Skeletal muscle satellite cell (primary cell): ENCODE results near the gene ADAMTSL2.

Experiments used
- H3K27me3 ChIP-seq: 2 replicates; pipeline ENCODE4 v1.7.0; 2013; ENCODE audit warnings: low read length; ENCODE audit not compliant: control insufficient read depth, insufficient read depth
- H3K36me3 ChIP-seq: 2 replicates; pipeline ENCODE4 v1.7.0; 2013; ENCODE audit warnings: mild to moderate bottlenecking, control low read depth, low read length; ENCODE audit not compliant: insufficient read depth
- H3K4me1 ChIP-seq: 2 replicates; pipeline ENCODE4 v1.7.0; 2013; ENCODE audit warnings: low read length; ENCODE audit not compliant: control insufficient read depth, insufficient read depth
- H3K4me2 ChIP-seq: 2 replicates; pipeline ENCODE4 v1.7.0; 2013; ENCODE audit warnings: mild to moderate bottlenecking, low read length
- H3K4me3 ChIP-seq: 2 replicates; pipeline ENCODE4 v1.7.0; 2013; ENCODE audit warnings: low read length
- H3K9ac ChIP-seq: 2 replicates; pipeline ENCODE4 v1.7.0; 2013; ENCODE audit warnings: mild to moderate bottlenecking, low read depth, low read length, moderate library complexity
- H3K9me3 ChIP-seq: replicated peaks from 2 replicates; pipeline ENCODE4 v1.7.0; 2013; ENCODE audit warnings: mild to moderate bottlenecking, control low read depth, low read length

The ADAMTSL2 gene

GRCh38 chr9:133582501-133583045, 48.1 kb downstream of the ADAMTSL2 start:
- Histone ChIP-seq H3K4me1 (no peaks in the 10 kb centered on the region), H3K27me3 (peaks cover 84% of the 10 kb centered on the region), H3K4me3 (no peak overlapping the region), H3K36me3 (no peaks in the 10 kb centered on the region), H3K9me3 (no peaks in the 10 kb centered on the region), H3K9ac (no peak overlapping the region), H3K4me2 (no peak overlapping the region)

GRCh38 chr9:133583111-133583510, 48.6 kb downstream of the ADAMTSL2 start:
- Histone ChIP-seq H3K4me2 (no peak overlapping the region), H3K9ac (no peak overlapping the region), H3K4me1 (no peaks in the 10 kb centered on the region), H3K9me3 (no peaks in the 10 kb centered on the region), H3K27me3 (peaks cover 80% of the 10 kb centered on the region), H3K4me3 (no peak overlapping the region), H3K36me3 (no peaks in the 10 kb centered on the region)

GRCh38 chr9:133583586-133583985, 49.1 kb downstream of the ADAMTSL2 start:
- no peak overlapping the region for H3K4me2 ChIP-seq
- H3K36me3 ChIP-seq = no peaks in the 10 kb centered on the region
- no peaks in the 10 kb centered on the region for H3K4me1 ChIP-seq
- H3K27me3 ChIP-seq = peaks cover 78% of the 10 kb centered on the region
- H3K4me3 ChIP-seq = no peak overlapping the region
- no peaks in the 10 kb centered on the region for H3K9me3 ChIP-seq
- H3K9ac ChIP-seq = no peak overlapping the region

GRCh38 chr9:133584167-133584558, 49.7 kb downstream of the ADAMTSL2 start:
- H3K9me3 ChIP-seq = no peaks in the 10 kb centered on the region
- H3K4me2 ChIP-seq = no peak overlapping the region
- no peak overlapping the region for H3K9ac ChIP-seq
- no peak overlapping the region for H3K4me3 ChIP-seq
- no peaks in the 10 kb centered on the region for H3K36me3 ChIP-seq
- no peaks in the 10 kb centered on the region for H3K4me1 ChIP-seq
- peaks cover 78% of the 10 kb centered on the region for H3K27me3 ChIP-seq

- no peaks in the 10 kb centered on the region for H3K9me3 ChIP-seq
- H3K27me3 ChIP-seq = peaks cover 73% of the 10 kb centered on the region
- no peak overlapping the region for H3K4me3 ChIP-seq
- no peak overlapping the region for H3K9ac ChIP-seq
- H3K36me3 ChIP-seq = no peaks in the 10 kb centered on the region
- no peaks in the 10 kb centered on the region for H3K4me1 ChIP-seq
- no peak overlapping the region for H3K4me2 ChIP-seq
These were observed 50.3 kb downstream of the ADAMTSL2 start for GRCh38 chr9:133584559-133585476.

GRCh38 chr9:133585481-133586351, 51.2 kb downstream of the ADAMTSL2 start:
- Histone ChIP-seq H3K9ac (no peak overlapping the region), H3K4me3 (no peak overlapping the region), H3K36me3 (no peaks in the 10 kb centered on the region), H3K4me1 (no peaks in the 10 kb centered on the region), H3K27me3 (peaks cover 68% of the 10 kb centered on the region), H3K9me3 (no peaks in the 10 kb centered on the region), H3K4me2 (no peak overlapping the region)

GRCh38 chr9:133587051-133587450, 52.5 kb downstream of the ADAMTSL2 start:
- H3K36me3 ChIP-seq = no peaks in the 10 kb centered on the region
- no peak overlapping the region for H3K4me3 ChIP-seq
- no peak overlapping the region for H3K9ac ChIP-seq
- H3K4me1 ChIP-seq = no peaks in the 10 kb centered on the region
- H3K27me3 ChIP-seq = peaks cover 60% of the 10 kb centered on the region
- H3K4me2 ChIP-seq = no peak overlapping the region
- no peaks in the 10 kb centered on the region for H3K9me3 ChIP-seq

- no peaks in the 10 kb centered on the region for H3K36me3 ChIP-seq
- no peak overlapping the region for H3K4me3 ChIP-seq
- H3K27me3 ChIP-seq = peaks cover 59% of the 10 kb centered on the region
- no peak overlapping the region for H3K9ac ChIP-seq
- no peak overlapping the region for H3K4me2 ChIP-seq
- no peaks in the 10 kb centered on the region for H3K9me3 ChIP-seq
- no peaks in the 10 kb centered on the region for H3K4me1 ChIP-seq
These were observed 53.0 kb downstream of the ADAMTSL2 start for GRCh38 chr9:133587466-133587865.

GRCh38 chr9:133589454-133590227, 55.1 kb downstream of the ADAMTSL2 start:
- Histone ChIP-seq H3K9ac (no peak overlapping the region), H3K4me1 (no peaks in the 10 kb centered on the region), H3K27me3 (peaks cover 46% of the 10 kb centered on the region), H3K4me2 (no peak overlapping the region), H3K9me3 (no peaks in the 10 kb centered on the region), H3K36me3 (no peaks in the 10 kb centered on the region), H3K4me3 (no peak overlapping the region)

- no peaks in the 10 kb centered on the region for H3K36me3 ChIP-seq
- H3K4me2 ChIP-seq = no peak overlapping the region
- H3K27me3 ChIP-seq = peaks cover 39% of the 10 kb centered on the region
- H3K9ac ChIP-seq = no peak overlapping the region
- H3K9me3 ChIP-seq = no peaks in the 10 kb centered on the region
- no peak overlapping the region for H3K4me3 ChIP-seq
- H3K4me1 ChIP-seq = no peaks in the 10 kb centered on the region
These were observed 55.8 kb downstream of the ADAMTSL2 start for GRCh38 chr9:133590231-133590855.
